PFSK-1 (cell line): ENCODE results near the gene TOM1L2.
A peak's percentile ranks its signal among the peaks of the same experiment; 100 is the strongest.

Source experiments
- FOXP2 ChIP-seq: optimal IDR thresholded peaks from 2 replicates; pipeline ENCODE3; 2011; ENCODE audit warnings: borderline replicate concordance, control low read depth, inconsistent platforms; ENCODE audit not compliant: insufficient read depth; ENCODE audit errors: extremely low read length, extremely low read depth
- POLR2AphosphoS5 ChIP-seq: IDR thresholded peaks from 2 replicates; pipeline ENCODE4 v1.6.1; 2012; ENCODE audit warnings: low read depth, mild to moderate bottlenecking, control low read depth, low read length, moderate library complexity
- SIN3A ChIP-seq: IDR thresholded peaks from 2 replicates; pipeline ENCODE4 v1.6.1; 2012; ENCODE audit warnings: mild to moderate bottlenecking, low read length, moderate library complexity, borderline replicate concordance; ENCODE audit not compliant: insufficient read depth
- TAF1 ChIP-seq: IDR thresholded peaks from 2 replicates; pipeline ENCODE4 v1.6.1; 2012; ENCODE audit warnings: low read length, control low read depth, borderline replicate concordance; ENCODE audit not compliant: insufficient read depth
- TF ChIP-seq, protein P1 (sequence below), 2 experiments: IDR thresholded peaks; 2 replicates each; pipeline versions ENCODE4 v1.6.1 to v1.8.0; 2011 to 2012; ENCODE audit warnings: low read depth in 2 of 2, low read length in 2 of 2, control low read depth in 1 of 2, inconsistent platforms in 1 of 2, mild to moderate bottlenecking in 1 of 2, moderate library complexity in 1 of 2; ENCODE audit not compliant: insufficient read depth in 1 of 2

TOM1L2 gene

DNA sequence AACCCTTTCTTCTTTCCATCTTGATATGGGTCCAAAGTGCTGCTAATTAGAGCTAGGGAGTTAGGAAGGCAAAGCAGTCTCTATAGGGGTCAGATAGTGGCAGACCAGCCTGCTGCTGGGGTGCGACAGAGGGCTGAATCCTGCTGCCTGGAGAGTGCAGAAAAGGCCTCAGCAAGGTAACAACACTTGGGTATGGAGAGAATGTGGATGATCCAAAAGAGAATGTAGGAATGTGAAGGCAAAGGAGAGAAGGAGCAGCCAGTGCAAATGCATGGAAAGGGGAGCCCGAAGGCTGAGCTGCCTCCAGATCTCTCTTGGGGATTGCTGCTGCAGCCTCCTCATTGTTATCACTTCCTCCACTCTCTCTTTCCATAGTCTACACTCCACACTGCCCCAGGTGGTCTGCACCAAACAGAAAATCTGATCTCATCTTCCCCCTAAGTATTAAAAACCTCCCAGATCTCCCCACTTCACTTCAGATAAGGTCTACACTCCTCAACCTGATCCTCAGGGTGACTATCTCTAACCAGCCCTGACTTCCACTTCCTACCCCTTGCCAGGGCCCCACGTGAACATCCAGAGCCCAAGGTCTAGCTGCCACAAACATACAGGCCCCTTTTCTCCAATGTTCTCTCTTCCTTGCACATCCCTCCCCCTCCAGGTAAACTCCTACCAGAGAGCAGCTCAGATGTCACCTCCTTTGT is 28.8 kb downstream of the TOM1L2 start:
- TF ChIP-seq POLR2AphosphoS5 (no peak), SIN3A (no peak), FOXP2 (no peak), TAF1 (no peak)
- TF ChIP-seq, protein P1, sequence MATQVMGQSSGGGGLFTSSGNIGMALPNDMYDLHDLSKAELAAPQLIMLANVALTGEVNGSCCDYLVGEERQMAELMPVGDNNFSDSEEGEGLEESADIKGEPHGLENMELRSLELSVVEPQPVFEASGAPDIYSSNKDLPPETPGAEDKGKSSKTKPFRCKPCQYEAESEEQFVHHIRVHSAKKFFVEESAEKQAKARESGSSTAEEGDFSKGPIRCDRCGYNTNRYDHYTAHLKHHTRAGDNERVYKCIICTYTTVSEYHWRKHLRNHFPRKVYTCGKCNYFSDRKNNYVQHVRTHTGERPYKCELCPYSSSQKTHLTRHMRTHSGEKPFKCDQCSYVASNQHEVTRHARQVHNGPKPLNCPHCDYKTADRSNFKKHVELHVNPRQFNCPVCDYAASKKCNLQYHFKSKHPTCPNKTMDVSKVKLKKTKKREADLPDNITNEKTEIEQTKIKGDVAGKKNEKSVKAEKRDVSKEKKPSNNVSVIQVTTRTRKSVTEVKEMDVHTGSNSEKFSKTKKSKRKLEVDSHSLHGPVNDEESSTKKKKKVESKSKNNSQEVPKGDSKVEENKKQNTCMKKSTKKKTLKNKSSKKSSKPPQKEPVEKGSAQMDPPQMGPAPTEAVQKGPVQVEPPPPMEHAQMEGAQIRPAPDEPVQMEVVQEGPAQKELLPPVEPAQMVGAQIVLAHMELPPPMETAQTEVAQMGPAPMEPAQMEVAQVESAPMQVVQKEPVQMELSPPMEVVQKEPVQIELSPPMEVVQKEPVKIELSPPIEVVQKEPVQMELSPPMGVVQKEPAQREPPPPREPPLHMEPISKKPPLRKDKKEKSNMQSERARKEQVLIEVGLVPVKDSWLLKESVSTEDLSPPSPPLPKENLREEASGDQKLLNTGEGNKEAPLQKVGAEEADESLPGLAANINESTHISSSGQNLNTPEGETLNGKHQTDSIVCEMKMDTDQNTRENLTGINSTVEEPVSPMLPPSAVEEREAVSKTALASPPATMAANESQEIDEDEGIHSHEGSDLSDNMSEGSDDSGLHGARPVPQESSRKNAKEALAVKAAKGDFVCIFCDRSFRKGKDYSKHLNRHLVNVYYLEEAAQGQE (IDR thresholded peaks at IDR 0.05; ENCODE audit: insufficient read depth in 1 of 2, low read depth in 2 of 2, low read length in 2 of 2): no peak

DNA sequence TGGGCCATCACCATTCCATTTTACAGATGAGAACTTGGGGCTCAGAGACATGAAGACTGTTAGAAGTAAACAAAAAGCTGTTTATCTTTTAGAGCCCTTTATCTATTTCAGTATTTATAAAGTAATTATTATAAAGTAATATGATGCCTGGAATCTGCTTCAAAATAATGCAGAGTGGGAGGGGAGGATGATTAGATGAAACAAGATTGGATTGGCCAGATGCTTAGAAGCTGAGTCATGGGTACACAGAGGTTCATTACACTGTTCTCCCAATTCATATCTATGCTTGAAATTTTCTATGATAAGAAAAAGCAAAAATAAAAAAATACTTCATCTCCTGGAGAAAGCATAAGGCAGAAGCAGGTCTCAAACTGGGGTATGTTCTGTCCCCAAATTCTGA is 29.4 kb downstream of the TOM1L2 start:
- peak; percentile 29; the same call in 1 of the 2 replicates for TF ChIP-seq TAF1
- no peak for TF ChIP-seq SIN3A

DNA sequence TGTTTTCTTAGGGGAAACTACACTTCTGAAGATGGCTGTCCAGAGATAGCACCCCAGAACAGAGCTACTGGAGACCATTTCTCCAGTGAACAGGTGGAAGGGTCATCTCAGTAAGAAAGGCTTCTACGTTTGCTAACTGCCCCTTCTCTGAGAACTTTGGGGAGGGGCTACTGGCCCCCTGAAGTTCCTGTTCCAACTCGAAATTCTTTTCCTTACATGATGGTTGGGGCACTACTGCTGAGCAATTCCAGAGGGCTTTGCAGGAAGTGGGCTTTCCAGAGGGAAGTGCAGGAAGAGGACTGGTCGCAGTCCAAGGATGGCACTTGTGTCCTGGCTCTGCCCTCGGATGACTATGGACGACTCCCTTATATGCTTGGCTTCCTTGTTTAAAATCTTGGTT is 31.2 kb downstream of the TOM1L2 start:
- TF ChIP-seq, protein P1 (IDR thresholded peaks at IDR 0.05; ENCODE audit: insufficient read depth in 1 of 2, low read depth in 2 of 2, low read length in 2 of 2): no peak
- TF ChIP-seq POLR2AphosphoS5: no peak
- TF ChIP-seq FOXP2: no peak
- no peak for TF ChIP-seq TAF1
- TF ChIP-seq SIN3A: no peak

DNA sequence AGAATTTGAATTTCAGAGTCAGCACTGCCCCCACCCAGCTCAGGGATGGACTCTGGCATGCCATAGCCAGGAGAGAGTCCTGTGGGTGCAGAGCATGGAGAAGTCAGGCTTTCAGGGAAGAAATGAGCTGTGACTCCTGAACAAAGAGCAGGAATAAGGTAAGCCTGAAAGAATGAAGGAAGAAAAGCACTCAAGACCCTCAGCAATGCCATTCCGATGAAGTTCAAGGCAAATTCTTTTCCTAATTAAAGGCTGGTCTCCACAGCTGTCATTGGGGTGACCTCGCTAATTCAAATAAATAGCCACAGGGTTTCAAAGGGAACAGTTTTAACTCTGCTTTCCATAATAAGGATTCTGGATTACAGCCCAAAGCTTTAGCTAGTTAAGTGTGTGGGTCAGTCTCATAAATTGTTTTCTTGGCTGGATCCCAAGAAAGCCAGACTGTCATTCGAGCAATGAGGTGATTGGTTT is 31.7 kb downstream of the TOM1L2 start:
- TF ChIP-seq POLR2AphosphoS5 (no peak), SIN3A (no peak), TAF1 (no peak), FOXP2 (no peak)
- TF ChIP-seq, protein P1 (IDR thresholded peaks at IDR 0.05; ENCODE audit: insufficient read depth in 1 of 2, low read depth in 2 of 2, low read length in 2 of 2): no peak

DNA sequence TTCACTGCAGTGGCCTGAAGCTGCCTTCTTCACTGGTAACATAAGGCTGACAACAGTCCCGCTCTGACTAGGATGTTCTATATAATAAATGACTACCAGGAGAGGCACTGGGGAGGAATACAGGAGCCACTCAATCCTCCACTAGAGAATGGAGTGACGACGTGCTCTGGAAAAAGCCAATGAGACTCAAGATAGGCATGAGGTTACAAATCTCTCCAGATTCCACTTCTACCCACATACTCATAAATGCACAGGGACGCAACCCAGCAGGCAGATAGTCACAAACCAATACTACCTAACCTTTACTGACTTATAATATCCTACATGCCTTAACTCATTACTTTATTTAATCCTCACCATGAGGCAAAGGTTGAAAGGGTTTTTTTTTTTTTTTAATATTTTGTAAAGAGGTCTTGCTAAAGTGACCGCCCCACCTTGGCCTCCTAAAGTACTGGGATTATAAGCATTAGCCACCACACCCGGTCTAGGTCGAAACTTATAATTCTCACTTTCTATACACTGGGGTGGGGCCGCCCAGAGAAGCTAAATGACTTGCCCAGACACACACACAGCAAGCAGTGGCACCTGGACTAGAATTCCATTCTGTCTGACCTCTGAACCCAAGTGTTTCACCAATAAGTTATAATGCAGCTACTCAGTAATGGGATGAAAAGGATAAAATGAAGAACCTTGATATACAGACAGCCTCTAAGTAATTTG is 33.7 kb downstream of the TOM1L2 start:
- TF ChIP-seq POLR2AphosphoS5: no peak
- TF ChIP-seq FOXP2: no peak
- no peak for TF ChIP-seq TAF1
- TF ChIP-seq, protein P1 (IDR thresholded peaks at IDR 0.05; ENCODE audit: insufficient read depth in 1 of 2, low read depth in 2 of 2, low read length in 2 of 2): no peak
- no peak for TF ChIP-seq SIN3A
